Hematopoietic multipotent progenitor cell treated with erythropoietin and hydrocortisone succinate and interleukin-3 and kit ligand, for 17 days (in vitro differentiated cells): ENCODE results near the gene CTNND2.
"Not testable (repeated sequence)": the region's sequence is repeated elsewhere in the genome, so short reads cannot be mapped to it uniquely, and the experiment has no call there.

ENCODE experiments used
- DNase-seq: peaks from one replicate; pipeline ENCODE4 v3.0.0-alpha.2; 2015; ENCODE audit warnings: low spot score

Gene CTNND2

GRCh38 chr5:11857391-11857790 is 46.9 kb downstream of the CTNND2 start:
- no peak for DNase-seq

- no peak for DNase-seq
These were observed 49.3 kb downstream of the CTNND2 start for GRCh38 chr5:11854936-11855335.

GRCh38 chr5:11853796-11854195 is 50.5 kb downstream of the CTNND2 start:
- DNase-seq: no peak

GRCh38 chr5:11853140-11853539 is 51.1 kb downstream of the CTNND2 start:
- DNase-seq: no peak

- DNase-seq: no peak
These were observed 51.5 kb downstream of the CTNND2 start for GRCh38 chr5:11852717-11853087.

- DNase-seq: no peak
These were observed 52.1 kb downstream of the CTNND2 start for GRCh38 chr5:11851965-11852716.

- DNase-seq: no peak
These were observed 52.8 kb downstream of the CTNND2 start for GRCh38 chr5:11851416-11851815.

- DNase-seq: not testable (repeated sequence)
These were observed 75.7 kb downstream of the CTNND2 start for GRCh38 chr5:11828566-11828965.

- DNase-seq: no peak
These were observed 81.6 kb downstream of the CTNND2 start for GRCh38 chr5:11822598-11822997.

- DNase-seq: no peak
These were observed 88.3 kb downstream of the CTNND2 start for GRCh38 chr5:11815916-11816315.

- no peak for DNase-seq
These were observed 88.8 kb downstream of the CTNND2 start for GRCh38 chr5:11815481-11815880.

- DNase-seq: no peak
These were observed 89.9 kb downstream of the CTNND2 start for GRCh38 chr5:11814373-11814772.

GRCh38 chr5:11809407-11809806 is 94.8 kb downstream of the CTNND2 start:
- no peak for DNase-seq

- DNase-seq: no peak
These were observed 100.8 kb downstream of the CTNND2 start for GRCh38 chr5:11803436-11803835.

- DNase-seq: no peak
These were observed 103.2 kb downstream of the CTNND2 start for GRCh38 chr5:11801061-11801460.

- no peak for DNase-seq
These were observed 107.1 kb downstream of the CTNND2 start for GRCh38 chr5:11797132-11797531.

- DNase-seq: no peak
These were observed 110.8 kb downstream of the CTNND2 start for GRCh38 chr5:11793396-11793795.

GRCh38 chr5:11792621-11793020 is 111.6 kb downstream of the CTNND2 start:
- no peak for DNase-seq

- no peak for DNase-seq
These were observed 112.5 kb downstream of the CTNND2 start for GRCh38 chr5:11791792-11792191.

- DNase-seq: no peak
These were observed 114.0 kb downstream of the CTNND2 start for GRCh38 chr5:11790201-11790600.

- no peak for DNase-seq
These were observed 118.4 kb downstream of the CTNND2 start for GRCh38 chr5:11785771-11786352.

GRCh38 chr5:11780641-11781345 is 123.5 kb downstream of the CTNND2 start:
- no peak for DNase-seq

GRCh38 chr5:11777096-11777495 is 127.2 kb downstream of the CTNND2 start:
- DNase-seq: no peak
